Colon (tissue), 2 donors: Measurements from ENCODE around the gene THSD7A.
"Not testable (repeated sequence)": the region's sequence is repeated elsewhere in the genome, so short reads cannot be mapped to it uniquely, and the experiment has no call there.

ENCODE experiments used
- FAIRE-seq: peaks from 2 replicates; lab custom pipeline; 2012; peaks lifted over from hg19 to GRCh38; lab: Jason Lieb, UNC
- donor health status: control.
- donor health status: control.

The THSD7A gene

GRCh38 chr7:11458736-11459483 is 373.1 kb downstream of the THSD7A start:
- no peak for FAIRE-seq

DNA sequence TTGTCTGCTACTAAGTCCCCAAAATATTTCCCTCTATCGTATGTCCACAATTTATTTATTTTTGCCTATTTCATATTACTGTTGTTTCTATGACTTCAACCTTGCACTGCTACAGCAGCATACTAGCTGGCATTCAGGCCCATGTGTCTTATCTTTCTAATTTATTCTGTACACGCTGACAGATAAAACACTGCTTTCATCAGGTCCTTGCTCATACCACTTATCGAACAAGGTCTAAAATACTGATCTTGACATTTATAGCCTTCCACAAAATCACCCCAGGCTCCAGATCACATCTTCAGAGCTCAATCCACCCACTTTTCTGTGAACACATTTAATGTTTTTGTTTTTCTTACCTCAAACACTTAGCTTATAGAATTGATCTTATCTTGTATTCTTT is 374.6 kb downstream of the THSD7A start:
- no peak for FAIRE-seq

- FAIRE-seq, result no peak
Measured at GRCh38 chr7:11456574-11456973, 375.4 kb downstream of the THSD7A start.

DNA sequence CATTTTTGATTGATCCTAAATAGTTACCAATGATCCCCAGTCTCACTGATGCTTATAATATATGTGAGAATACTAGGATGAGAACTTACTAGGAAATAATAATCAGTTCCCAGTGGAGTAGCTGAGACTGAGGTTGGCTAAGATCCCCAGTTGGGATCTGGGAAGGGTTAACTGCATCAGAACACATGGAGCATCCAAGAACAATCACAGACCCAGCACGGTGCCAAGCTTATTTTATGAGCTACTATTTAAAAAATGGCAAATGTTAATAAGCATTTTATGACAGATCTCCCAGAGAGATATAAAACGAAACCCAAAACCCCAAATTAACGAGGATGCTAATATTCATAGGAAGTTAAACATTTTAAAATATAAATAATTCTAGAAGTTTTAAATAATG is 379.5 kb downstream of the THSD7A start:
- FAIRE-seq, result no peak

GRCh38 chr7:11450281-11450680 is 381.7 kb downstream of the THSD7A start:
- FAIRE-seq, result no peak

- no peak for FAIRE-seq
Measured at GRCh38 chr7:11449316-11449715, 382.7 kb downstream of the THSD7A start.

DNA sequence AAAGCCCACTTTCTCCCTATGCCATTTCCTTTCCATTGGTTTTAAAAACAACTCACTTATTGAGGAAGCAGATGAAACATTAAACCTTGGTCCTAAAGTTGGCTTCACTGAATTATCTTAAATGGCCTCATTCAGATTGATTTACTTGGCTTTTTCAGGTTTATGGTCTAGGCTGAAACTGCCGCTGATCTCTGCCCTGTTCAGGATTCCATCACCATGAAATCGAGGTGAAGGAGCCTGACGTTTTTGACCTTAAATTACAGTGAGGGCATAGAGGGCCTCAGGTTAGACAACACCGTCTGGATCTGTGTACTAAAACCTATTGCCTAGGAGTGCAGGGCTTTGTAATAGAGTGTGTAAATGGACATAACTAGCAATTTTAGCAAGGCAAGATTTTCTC is 383.7 kb downstream of the THSD7A start:
- no peak for FAIRE-seq

DNA sequence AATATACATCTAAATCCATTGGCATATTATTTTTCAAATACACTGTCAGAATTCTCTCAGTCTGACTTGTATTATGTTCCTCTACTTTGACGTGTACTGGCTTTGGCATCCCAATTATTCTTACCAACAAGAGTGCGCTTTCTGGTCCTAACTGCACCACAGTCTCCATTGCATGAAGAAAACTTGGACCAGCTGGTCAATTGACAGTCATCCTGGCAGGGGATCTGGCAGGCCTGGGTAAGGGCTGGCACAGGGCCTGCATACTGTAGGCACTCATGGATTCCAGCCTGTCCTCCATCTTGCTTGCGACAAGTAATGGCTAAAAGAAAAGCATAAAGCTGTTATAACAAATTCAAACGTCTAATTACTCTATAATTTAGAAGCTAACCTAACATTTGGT is 384.9 kb downstream of the THSD7A start:
- no peak for FAIRE-seq

DNA sequence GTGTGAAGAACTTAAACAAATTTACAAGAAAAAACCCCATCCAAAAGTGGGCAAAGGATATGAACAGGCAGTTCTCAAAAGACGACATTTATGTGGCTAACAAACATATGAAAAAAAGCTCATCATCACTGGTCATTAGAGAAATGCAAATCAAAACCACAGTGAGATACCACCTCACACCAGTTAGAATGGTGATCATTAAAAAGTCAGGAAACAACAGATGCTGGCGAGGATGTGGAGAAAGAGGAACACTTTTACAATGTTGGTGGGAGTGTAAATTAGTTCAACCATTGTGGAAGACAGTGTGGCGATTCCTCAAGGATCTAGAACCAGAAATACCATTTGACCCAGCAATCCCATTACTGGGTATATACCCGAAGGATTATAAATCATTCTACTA is 388.1 kb downstream of the THSD7A start:
- FAIRE-seq, result not testable (repeated sequence)

DNA sequence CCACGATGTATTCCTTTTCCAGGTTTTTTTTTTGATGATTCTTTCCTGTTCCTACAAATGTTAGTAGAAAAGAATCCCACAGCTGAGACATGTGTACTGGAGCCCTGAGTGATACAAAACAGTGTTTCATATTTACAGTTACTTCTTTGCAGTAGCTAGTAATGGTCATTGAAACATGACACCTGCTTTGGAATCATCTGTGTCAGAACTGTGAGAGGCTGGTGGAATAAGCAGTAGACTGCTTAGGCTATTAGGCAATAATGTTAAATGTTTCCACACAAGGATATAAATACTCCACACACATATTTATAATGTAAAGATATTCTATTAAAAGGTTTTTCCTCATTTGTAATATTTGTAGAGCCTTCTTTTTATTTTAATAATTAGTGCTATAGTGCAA is 394.0 kb downstream of the THSD7A start:
- FAIRE-seq, result no peak

DNA sequence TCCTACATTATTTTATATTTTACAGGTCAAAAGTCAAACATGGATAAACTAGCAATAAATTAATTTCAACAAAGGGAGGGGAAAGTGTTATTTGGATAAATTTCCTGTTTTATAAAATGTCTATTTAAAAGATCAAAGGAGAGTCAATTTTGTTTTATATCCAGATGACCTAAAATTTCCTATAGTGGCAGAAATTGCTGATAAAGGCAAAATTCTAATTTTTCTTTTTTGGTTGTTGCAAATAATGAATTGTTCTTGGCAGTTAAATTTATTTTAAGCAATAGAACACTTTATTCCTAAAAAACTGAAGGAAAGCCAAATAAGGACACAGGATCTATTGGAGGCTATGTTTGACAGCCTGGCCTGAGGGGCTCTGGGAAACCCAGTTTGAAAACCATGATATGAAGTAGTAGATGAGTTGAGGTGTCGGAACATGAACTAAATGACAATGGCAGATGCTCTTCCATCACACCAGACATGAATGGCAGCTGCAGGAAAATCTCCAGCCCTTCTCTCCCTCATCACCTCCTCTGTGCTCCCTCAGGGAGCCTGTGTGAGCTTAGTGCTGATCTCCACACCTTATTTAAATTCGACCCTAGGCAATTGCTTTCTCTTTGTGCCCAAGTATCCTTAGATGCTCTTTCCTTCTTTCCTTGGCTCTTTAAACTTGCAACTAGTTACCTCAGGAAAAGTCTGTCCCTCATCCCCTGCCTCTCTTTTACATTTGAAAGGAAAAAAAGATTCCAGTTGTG is 395.0 kb downstream of the THSD7A start:
- no peak for FAIRE-seq

GRCh38 chr7:11436316-11436715 is 395.7 kb downstream of the THSD7A start:
- no peak for FAIRE-seq

- no peak for FAIRE-seq
Measured at GRCh38 chr7:11434366-11434765, 397.6 kb downstream of the THSD7A start.

GRCh38 chr7:11430841-11431240 is 401.2 kb downstream of the THSD7A start:
- no peak for FAIRE-seq

DNA sequence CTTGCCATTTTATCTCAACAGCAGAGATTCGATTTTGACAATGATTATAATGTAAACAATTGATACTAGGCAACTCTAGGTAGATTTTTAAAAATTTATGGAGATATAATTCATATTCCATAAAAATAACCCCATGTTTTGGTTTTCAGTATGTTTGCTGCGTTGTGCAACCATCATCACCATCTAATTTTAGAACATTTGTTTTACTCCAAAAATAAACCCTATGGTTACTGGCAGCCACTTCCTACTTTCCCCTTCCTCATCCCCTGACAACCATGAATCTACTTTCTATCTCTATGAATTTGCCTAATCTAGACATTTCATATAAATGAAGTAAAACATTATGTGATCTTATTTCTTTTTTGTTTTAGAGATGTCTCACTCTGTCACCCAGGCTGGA is 401.9 kb downstream of the THSD7A start:
- no peak for FAIRE-seq

- no peak for FAIRE-seq
Measured at GRCh38 chr7:11428877-11429581, 403.0 kb downstream of the THSD7A start.

- peak; percentile 61 for FAIRE-seq
Measured at GRCh38 chr7:11427686-11428273, 404.2 kb downstream of the THSD7A start.

GRCh38 chr7:11424006-11424405 is 408.0 kb downstream of the THSD7A start:
- no peak for FAIRE-seq

DNA sequence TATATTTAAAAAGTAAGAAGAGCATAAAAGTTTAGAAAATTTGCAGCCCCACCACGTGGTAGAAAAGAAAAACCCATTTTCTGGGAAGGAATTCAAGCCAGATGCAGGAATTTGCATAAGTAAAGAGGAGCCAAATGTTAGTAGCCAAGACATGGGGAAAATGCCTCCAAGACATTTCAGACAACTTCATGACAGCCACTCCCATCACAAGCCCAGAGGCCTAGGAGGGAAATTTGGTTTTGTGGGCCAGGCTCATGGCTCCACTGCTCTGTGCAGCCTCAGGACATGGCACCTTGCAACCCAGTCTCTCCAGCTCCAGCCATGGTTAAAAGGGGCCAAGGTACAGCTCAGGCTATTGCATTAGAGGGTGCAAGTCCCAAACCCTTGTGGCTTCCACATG is 411.9 kb downstream of the THSD7A start:
- no peak for FAIRE-seq

DNA sequence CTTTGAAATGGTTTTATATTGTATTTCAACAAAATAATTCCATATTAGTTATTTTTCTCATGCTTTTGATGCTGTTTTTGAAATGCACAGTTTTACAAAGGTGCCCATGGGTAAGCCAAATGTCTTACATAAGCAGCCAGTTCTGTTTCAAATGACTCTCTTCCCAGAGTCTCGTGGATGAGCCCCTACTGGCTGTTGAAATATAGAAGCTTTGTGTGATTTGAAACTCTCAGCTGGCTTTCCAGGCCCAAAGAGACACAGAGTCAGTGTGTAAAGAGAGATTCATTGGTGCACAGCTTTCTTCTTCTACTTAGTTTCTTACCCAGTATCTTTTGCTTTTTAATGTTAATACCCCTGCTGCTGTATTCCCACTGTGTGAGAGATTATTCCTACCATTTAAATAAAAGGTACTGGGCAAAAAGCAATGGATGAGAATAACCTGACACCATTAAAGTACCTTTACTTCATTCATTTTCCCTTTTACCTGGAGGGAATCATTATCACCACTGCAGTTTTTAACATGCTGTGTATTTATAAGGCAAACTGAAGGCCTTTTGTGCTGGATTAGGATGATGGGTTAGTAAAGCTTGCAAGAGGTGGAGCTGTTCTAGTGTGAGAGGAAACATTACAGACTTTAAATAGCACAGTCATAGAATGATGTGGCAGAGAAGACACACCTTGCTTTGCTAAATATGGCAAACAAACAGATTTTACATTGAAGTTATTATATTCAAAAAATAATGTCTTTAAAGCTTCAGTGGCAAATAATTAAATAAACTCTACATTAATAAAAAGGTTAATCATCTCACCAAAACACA is 415.1 kb downstream of the THSD7A start:
- no peak for FAIRE-seq

DNA sequence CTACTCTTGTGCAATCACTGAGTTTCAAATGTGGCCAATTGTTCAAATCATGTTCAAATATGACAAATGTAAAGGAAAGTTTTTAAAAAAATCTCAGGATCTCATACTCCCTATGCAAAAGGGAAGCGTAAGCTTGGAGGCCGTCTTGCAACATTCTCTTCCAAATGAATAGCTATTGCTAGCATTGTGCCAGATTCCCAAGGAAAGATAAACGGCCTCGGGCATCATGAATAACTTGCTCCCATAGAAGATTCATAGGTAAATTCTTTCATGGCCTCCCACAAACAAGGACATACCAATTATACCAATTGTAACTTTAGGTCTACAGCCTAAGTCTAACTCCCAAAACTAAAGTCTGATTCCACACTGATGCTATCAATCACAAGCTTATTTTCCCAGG is 416.9 kb downstream of the THSD7A start:
- no peak for FAIRE-seq

DNA sequence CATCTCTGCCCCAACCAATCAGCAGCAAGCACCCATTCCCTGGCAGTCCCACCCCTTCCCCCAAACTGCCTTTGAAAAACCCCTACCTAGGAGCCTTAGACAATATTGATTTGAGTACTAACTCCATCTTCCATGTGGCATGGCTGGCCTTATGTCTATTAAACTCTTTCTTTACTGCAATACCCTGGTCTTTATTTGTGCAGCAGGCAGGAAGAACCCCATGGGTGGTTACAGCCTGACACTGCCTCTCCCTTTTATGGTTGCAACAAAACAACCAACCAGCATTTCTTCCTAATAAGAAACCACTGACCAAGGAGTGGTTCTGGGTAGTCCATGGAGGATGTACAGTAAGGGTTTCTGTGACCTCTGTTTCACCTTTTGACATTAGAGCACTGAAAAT is 418.1 kb downstream of the THSD7A start:
- FAIRE-seq, result no peak
